RWPE1 (cell line): ENCODE measurements around the gene CCDC141.

Source experiments
- CTCF ChIA-PET: fragments of 350-600 bp; sonication (Branson Sonifier 250); formaldehyde crosslinking; extraction: SDS; loops from one replicate; lab custom pipeline; 2021; lab: Yijun Ruan, JAX
- POLR2A ChIA-PET: fragments of 400-600 bp; formaldehyde crosslinking; extraction: SDS; loops from one replicate; lab custom pipeline; 2020; ENCODE audit warnings: antibody characterized with exemption; ENCODE audit not compliant: low non-redundant PET; lab: Yijun Ruan, JAX
- DNase-seq: peaks from one replicate; pipeline ENCODE4 v3.0.0; 2012; ENCODE audit warnings: low spot score
- H3K27ac ChIP-seq: fragments of 450-650 bp; 2 replicates; pipeline ENCODE4 v1.5.1; 2017
- TF ChIP-seq, protein P1 (sequence below): fragments of 450-650 bp; conservative IDR thresholded peaks from 2 replicates; pipeline ENCODE4 v1.5.1; 2017; ENCODE audit warnings: low read depth, mild to moderate bottlenecking

CCDC141 gene

DNA sequence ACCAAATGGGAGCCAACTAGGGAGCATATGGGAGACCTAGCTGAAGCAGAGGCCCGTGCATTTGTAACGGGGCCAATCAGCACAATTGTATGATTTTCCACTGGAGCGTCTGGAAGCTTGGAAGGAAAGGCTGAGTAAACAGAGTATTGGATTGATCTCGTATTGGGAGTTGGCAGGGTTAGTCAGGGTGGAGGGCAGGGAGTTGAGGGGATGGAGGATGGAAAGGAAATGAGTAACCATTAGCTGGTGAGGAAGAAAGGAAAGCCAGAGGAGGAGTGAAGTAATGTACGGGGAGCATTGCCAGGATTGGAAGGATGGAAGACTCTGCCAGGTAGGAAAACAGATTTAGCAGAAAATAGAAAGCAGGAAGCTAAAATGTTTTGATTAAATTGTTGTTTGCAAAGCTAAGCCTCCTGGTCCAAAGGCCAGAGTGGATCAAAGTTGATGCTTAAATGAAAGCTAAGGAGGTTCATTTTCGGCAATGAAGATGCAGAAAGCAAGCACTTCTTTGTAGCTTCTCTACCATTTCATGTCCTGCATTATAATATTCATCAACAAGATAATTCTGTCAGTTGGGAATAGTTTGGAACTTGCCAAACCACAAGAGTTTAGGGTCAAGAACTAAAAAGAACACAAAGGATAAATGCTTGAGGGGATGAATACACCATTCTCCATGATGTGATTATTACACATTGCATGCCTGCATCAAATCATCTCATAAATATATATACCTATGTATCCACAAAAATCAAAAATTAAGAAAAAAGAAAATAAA, 167.1 kb downstream of the CCDC141 start:
- ChIA-PET CTCF (interaction anchor here (1.0 kb wide), 1 partner anchor 8 kb away, joined by 3 read pairs; no protein-coding TSS in a partner anchor), POLR2A (no interaction called here)
- H3K27ac ChIP-seq: no peak overlapping the region
- peak; percentile 19 for DNase-seq
- TF ChIP-seq, protein P1, sequence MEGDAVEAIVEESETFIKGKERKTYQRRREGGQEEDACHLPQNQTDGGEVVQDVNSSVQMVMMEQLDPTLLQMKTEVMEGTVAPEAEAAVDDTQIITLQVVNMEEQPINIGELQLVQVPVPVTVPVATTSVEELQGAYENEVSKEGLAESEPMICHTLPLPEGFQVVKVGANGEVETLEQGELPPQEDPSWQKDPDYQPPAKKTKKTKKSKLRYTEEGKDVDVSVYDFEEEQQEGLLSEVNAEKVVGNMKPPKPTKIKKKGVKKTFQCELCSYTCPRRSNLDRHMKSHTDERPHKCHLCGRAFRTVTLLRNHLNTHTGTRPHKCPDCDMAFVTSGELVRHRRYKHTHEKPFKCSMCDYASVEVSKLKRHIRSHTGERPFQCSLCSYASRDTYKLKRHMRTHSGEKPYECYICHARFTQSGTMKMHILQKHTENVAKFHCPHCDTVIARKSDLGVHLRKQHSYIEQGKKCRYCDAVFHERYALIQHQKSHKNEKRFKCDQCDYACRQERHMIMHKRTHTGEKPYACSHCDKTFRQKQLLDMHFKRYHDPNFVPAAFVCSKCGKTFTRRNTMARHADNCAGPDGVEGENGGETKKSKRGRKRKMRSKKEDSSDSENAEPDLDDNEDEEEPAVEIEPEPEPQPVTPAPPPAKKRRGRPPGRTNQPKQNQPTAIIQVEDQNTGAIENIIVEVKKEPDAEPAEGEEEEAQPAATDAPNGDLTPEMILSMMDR: no peak

DNA sequence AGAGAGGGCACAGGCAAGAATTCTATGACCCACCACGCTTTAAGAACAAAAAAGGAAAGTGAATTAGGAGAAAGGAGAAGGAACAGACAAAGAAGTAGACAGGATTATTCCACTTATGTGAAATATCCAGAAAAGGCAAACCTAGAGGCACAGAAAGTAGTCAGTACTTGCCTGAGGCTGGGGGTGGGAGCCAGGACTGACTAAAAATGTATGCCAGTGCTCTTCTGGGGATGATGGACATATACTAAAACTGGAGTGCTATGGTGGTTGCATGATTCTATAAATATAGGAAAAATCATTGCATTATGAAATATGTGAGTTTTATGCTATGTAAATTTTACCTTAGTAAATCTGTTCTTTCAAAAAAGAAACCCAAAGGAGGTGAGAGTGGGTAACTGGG, 168.9 kb downstream of the CCDC141 start:
- ChIA-PET POLR2A (no interaction called here), CTCF (no interaction called here)
- TF ChIP-seq, protein P1: no peak
- no peak for DNase-seq
- H3K27ac ChIP-seq: no peak overlapping the region

DNA sequence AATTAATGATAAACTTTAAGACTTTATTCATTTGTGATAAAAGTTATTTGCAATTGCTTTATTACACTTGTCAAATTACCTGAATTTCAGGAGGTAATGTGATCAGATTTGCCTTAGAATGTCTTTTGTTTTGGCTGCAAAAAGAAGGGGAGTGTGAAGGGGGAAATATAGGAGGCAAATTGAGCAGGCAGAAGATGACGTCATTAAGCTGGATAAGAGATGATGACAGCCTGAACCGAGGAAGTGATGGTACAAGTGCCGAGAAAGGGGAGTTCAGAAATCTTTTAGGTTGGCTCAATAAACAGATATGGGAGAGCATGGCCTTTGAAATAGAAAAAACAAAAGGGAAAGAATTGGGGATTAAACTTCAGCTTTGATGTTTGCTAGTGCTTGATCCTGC, 169.7 kb downstream of the CCDC141 start:
- ChIA-PET POLR2A (no interaction called here), CTCF (no interaction called here)
- H3K27ac ChIP-seq: no peak overlapping the region
- TF ChIP-seq, protein P1: no peak
- DNase-seq: no peak

DNA sequence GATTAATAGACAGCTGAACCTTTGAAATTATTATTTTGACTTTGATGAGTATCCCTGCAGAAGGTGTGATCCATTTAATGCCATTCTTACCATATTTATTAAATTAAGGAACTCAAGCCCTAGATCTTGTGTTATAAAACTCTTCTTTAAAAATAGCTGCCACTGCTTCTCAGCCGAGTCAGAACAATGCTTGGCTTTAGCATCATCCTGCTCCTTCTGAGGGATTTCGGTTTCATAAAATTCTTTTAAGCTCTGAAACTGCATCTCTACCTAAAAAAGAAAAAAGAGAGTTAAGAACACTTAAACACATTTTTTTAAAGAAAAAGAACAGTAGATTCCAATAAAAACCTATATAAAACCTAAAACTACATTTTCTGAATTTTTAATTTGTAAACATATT, 172.1 kb downstream of the CCDC141 start:
- DNase-seq: no peak
- POLR2A ChIA-PET: no interaction called here
- no peak overlapping the region for H3K27ac ChIP-seq
- CTCF ChIA-PET: interaction anchor here (0.6 kb wide), 1 partner anchor 618 kb away, joined by 3 read pairs; no protein-coding TSS in a partner anchor
- TF ChIP-seq, protein P1: no peak

DNA sequence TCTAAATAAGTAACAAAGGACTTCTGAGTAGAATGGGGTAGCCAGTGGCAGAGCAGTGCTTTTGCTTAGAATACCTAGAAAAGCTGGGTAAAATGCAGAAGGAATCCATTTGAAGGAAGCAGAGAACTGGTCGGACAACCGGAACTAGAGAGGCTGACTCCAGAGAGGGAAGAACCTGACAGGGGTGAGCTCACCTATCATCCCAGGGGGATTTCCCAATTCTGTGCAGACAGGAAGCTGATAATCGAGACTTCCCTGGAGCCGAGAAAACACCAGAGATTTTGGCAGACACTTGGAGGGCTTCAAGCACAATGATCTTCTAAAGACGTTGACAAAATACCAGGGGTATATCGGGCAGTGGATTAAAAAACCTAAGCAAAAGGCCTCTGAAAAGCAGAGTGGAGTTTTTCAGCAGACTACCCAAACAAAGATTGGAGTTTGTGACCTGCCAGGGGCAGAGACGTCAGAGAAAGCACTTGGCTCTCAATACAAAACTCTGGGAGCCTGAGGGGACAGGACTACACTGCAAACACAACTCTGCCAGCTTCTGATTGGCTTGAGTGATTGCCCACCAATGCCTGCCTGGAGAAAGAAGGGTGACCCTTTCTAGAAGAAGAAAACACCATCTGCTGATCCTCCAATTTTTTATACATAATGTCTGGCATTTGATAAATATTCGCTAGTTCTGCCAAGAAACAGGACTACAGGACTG, 175.3 kb downstream of the CCDC141 start:
- TF ChIP-seq, protein P1: no peak
- CTCF ChIA-PET: interaction anchor here (0.6 to 1.2 kb wide), 3 partner anchors 15 to 718 kb away, joined by 3 to 4 read pairs (median 4); no protein-coding TSS in a partner anchor
- no peak overlapping the region for H3K27ac ChIP-seq
- no peak for DNase-seq
- POLR2A ChIA-PET: no interaction called here

DNA sequence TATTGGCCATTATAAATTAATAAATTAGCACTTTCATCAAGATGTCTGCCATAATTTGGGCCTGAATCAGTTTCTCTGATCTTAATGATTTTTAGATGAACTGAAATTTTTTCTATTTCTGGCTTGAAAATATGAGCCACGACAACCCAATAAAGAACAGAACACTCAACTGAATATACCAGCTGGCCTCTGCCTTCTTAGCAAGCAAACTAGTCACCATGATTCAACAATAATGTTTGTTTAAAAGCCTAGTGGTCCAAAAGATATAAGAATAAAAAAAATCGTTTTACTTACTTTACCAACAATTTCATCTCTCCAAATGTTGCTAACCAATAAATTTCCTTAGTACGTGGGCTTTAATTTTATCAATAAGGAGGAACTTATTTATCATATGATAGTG, 176.0 kb downstream of the CCDC141 start:
- ChIA-PET POLR2A (no interaction called here), CTCF (interaction anchor here (0.7 kb wide), 1 partner anchor 719 kb away, joined by 3 read pairs; no protein-coding TSS in a partner anchor)
- TF ChIP-seq, protein P1: no peak
- no peak for DNase-seq
- H3K27ac ChIP-seq: no peak overlapping the region
